ENCODE measurements around the gene PFDN5.
"Not testable (repeated sequence)": the region's sequence is repeated elsewhere in the genome, so short reads cannot be mapped to it uniquely, and the experiment has no call there.

Gene PFDN5

DNA sequence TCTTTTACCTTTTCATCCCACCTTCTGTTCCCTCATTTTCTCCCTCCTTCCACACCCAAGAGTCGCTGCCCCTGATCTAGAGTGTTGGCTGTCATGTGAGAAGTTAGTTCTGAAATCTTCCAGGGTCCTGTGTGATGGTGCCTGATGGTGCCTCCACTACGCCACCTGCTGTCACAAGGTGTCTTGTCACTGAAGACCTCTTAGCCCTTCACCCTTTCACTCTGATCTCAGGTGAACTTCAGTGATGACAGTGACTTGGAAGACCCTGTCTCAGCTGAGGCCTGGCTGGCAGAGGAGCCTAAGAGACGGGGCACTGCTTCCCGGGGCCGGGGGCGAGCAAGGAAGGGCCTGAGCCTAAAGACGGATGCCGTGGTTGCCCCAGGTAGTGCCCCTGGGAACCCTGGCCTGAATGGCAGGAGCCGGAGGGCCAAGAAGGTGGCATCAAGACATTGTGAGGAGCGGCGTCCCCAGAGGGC lies 7.6 kb upstream of the PFDN5 start:
- DNase-seq = peak; percentile 30

GRCh38 chr12:53288322-53288721 lies 7.0 kb upstream of the PFDN5 start:
- no peak for DNase-seq

DNA sequence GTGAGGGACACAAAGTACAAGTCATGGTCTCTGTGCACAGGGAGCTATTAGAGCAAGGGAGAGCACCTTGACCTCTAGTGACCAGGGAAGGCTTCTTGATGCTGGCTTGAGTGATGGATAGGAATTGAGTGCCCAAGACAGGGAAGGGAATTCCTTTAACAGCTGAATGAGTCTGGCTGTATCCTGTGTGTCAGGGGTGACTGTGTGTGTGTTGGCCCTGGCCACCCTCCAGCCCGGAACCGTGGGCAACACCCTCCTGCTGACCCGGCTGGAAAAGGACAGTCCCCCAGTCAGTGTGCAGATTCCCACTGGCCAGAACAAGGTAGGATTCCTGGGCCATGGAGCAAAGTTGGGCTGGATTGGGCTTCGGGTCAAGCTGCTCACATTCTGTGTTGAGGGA lies 5.5 kb upstream of the PFDN5 start:
- no peak for DNase-seq

DNA sequence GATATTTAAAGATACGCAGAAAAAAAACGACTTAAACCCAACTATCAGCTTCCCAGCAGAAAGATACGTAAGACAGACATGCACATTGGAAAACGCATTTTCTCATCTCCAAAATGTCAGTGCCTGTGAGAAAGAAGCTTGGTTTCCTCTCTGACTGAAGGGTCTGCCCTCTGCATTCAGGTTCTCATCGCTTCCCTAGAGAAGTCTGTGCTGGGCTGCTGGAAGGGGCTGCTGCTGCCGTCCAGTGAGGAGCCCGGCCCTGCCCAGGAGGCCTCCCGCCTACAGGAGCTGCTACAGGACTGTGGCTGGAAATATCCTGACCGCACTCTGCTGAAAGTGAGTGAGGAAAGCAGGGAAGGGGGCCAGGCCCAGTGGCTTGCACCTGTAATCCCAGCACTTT lies 4.7 kb upstream of the PFDN5 start:
- no peak for DNase-seq

DNA sequence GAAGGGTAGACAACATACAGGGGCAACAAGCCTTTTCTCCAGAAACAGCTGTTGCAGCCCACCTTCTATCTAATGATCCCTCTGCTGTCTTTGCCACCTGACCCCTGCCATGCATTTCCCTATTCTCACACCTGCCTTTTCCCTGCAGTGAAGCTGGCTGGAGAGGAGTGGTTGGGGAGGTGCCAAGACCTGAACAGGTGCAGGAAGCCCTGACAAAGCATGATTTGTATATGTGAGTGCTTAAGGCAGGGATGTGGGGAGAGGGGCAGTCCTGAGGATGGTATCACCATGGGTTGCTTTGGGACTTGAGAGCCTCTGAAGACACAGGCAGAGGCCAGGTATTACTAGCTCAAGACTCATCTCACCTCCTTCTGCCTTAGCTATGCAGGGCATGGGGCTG lies 2.9 kb upstream of the PFDN5 start:
- no peak for DNase-seq

DNA sequence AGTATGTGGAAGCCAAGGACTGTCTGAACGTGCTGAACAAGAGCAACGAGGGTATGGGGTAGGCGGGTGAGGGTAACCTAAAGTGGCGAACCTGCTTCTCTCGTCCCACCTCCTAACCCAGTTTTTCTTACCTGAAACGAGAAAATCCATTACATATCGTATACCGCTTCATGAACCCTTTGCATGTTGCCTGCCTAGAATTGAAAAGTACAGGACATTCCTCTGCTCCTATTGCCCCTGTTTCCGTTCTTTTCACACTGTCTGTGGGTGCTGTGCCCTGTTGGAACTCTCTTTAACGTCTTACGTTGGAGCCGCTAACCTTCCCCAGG lies 513 bp downstream of the PFDN5 start:
- no peak for DNase-seq

DNA sequence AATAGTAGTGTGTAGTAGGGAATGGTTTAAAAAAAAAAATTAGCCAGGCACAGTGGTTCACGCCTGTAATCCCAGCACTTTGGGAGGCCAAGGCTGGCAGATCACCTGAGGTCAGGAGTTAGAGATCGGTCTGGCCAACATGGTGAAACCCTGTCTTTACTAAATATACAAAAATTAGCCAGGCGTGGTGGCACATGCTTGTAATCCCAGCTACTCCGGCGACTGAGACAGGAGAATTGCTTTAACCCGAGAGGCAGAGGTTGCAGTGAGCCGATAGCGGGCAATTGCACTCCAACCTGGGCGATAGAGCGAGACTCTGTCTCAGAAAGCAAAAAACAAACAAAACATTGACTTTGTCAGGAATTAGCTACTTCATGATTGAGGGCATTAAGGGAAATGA lies 1.8 kb downstream of the PFDN5 start:
- not testable (repeated sequence) for DNase-seq

- DNase-seq = no peak
These were observed 2.8 kb downstream of the PFDN5 start for GRCh38 chr12:53298164-53298563.

GRCh38 chr12:53299101-53299453 lies 3.7 kb downstream of the PFDN5 start:
- no peak for DNase-seq

- peak; percentile 89 for DNase-seq
These were observed 4.3 kb downstream of the PFDN5 start, which contains the start of gene MYG1 for GRCh38 chr12:53299454-53300180. TSS of gene MYG1 (plus strand) at chr12:53299695. CDS start at chr12:53299738, 43 bp downstream.

GRCh38 chr12:53300187-53300586 lies 4.8 kb downstream of the PFDN5 start:
- no peak for DNase-seq

- DNase-seq = no peak
These were observed 7.6 kb downstream of the PFDN5 start for GRCh38 chr12:53302903-53303302.

DNA sequence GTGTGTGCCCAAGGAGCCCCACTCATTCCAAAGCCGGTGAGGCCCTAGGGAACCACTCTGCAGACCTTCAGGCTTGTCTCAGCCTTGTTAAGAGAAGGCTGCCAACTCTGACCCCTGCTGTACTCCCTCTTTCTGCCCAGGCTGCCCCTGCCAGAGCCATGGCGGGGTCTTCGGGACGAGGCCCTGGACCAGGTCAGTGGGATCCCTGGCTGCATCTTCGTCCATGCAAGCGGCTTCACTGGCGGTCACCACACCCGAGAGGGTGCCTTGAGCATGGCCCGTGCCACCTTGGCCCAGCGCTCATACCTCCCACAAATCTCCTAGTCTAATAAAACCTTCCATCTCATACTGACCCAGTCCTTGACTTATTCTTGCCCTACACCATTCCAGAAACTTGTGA lies 11.5 kb downstream of the PFDN5 start:
- DNase-seq = no peak

DNA sequence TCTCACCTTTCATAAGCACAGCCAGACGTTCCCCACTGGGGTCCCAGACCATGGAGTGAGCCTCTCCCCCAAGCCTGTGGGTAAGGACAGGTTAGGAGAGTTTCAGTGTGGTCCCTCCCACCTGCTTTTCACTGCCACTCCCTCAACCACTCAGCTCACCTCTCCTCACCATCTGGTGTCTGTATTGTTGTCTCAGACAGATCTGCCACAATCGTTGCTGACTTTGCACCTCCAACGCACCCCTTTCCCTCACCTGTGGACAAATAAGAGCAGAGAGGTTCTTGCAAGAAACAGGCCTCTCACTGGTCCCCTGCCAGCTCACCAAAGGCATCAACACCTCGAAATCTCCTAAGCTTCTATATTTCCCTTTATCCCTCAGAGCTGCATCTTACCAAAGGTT lies 12.9 kb downstream of the PFDN5 start:
- no peak for DNase-seq

GRCh38 chr12:53313996-53314395 lies 18.7 kb downstream of the PFDN5 start:
- DNase-seq = no peak

- DNase-seq = no peak
These were observed 25.2 kb downstream of the PFDN5 start for GRCh38 chr12:53320352-53321195.

DNA sequence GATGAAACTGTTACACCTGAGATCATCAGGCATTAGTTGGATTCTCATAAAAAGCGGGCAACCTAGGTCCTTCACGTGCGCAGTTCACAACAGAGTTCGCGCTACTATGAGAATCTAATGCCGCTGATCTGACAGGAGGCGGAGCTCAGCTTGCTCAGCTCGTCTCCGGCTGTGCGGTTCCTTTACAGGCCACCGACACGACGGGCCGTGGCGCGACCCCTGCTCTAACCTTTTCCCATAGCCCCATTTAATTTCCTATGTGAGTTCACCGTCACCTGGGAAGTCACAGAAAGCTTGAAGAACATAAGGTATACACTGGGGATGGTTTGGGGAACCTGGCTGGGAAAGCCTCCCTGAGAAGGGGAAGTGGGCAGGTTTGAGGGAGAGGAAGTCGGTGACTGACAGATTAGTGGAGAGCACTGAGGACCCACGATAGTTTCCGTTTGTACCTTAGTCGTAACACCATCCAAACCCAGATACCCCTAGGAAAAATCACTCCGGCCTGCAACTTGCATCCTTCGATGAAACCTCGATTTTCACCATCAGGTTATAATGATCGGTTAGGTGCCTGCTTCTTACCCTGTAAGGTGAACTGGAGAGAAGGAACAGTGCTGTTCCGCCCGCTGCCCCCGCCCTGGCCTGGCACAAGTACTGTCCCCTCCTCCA lies 28.9 kb downstream of the PFDN5 start:
- no peak for DNase-seq

- peak; percentile 92 for DNase-seq
These were observed 29.6 kb downstream of the PFDN5 start for GRCh38 chr12:53324779-53325510.

DNA sequence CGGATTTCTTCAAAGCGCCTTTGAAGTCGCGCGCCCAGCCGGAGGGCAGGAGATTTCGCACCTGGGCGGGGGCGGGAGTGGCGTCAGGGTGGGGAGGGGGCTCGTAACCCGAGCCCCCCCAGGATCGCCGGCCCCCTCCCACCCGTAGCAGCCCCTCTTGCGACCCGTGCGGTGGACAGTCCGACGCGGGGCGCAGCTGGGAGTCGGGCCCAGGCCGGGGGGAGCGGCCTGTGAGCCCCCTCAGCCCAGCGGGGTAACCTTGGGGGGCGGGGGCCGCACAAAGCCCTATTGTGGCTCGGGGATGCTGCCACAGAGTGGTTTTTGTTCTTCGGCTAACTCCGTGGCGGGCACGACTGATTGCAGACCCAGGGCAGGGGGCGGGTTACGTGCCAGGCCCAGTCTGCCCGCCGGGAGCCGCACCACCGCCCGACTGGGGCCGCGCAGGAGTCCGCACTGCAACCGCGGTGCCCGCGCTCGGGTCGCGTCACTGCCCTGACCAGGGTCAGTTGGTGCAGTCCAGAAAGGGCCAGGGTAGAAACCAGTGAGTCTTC lies 30.2 kb downstream of the PFDN5 start:
- DNase-seq = peak; percentile 87

DNA sequence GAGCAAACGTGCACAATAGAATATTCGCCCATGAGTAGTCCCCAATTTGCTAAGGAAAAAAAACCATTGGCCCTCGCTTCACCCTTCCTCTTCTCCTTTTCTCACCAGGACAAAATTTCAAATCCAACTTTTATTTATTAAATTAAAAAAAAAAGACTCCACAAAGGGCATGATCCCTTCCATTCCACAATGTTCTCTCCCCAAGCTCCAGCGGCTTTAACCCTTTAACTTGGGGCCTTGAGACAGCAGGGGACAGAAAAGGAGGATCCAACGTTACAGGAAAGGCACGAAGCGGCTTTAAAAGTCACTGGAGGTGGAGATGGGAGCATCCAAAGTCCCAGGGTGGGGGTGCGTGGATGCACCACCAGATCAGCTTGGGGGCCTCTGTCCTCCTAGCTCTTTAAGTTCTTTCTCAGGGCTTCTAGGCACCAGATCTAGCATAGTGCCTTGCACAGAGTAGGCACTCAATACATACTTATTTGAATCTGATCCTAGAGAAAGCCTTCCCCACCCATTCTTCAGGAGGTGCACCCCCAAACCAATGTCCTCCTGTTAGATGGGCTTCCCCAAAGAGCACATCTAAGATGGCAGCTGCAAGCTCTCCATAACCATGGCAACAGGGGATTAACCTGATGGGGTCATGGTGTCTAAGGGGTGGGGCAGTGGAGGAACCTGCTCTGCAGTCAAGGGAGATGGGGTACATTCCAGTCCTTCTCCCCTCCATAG lies 31.3 kb downstream of the PFDN5 start:
- DNase-seq = no peak

DNA sequence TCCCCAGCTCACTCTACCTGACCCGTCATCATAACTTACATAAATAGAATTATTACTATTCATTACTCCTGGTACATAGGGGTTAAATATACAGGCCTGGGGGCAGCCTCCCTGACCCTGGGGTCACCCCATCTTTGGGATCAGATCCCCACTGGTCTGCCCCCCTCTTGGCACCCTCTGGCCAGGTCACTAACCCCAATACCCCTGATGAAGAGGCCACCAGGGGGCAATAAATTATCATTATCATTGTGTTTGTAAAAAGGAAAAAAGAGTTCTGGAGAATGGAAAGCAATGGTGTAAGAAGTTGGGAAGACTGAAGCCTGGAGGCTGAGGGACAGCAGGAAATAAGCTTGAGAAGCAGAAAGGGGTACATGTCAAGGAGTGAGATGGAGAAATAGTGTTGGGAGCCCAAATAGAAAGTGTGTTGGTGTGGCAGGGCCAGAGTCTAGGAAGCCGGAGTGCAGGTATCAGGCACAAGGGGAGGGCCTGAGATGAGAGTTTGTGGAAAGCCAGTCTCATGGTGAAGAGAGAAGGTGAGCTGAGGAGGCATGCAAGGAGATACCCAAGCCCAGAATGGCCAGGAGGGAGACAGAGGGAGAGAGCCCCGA lies 32.2 kb downstream of the PFDN5 start:
- no peak for DNase-seq

GRCh38 chr12:53328043-53328435 lies 32.7 kb downstream of the PFDN5 start:
- no peak for DNase-seq
